SK-MEL-5 (cell line): Measurements from ENCODE around the gene IP6K1. TPM values are rescaled to one million over a fixed set of nuclear protein-coding genes. Genes with fewer than 3 reads are reported as not detected.
"Not testable (repeated sequence)": the region's sequence is repeated elsewhere in the genome, so short reads cannot be mapped to it uniquely, and the experiment has no call there.

Experiments
- DNase-seq: peaks from one replicate; pipeline ENCODE4 v3.0.0-alpha.2; 2016; ENCODE audit warnings: low read depth, low spot score
- in situ Hi-C: cut with HindIII; loops from 2 replicates; pipeline ENCODE4 v1.10.0; 2016; ENCODE audit warnings: low sequenced_read_pairs, high pct_unique_total_duplicates, low pct_unique_long_range_greater_than_20kb
- total RNA-seq: library from RNA; depleted of rRNA; stranded (reverse); fragments of >200 nt; shearing (Covaris generic); gene quantifications from 2 replicates; pipeline ENCODE4 v1.2.3, GENCODE V29; 2014

IP6K1 gene
- total RNA-seq, 1 experiment from 2014 or later: 22.8 TPM

GRCh38 chr3:49705390-49705960 lies 80.9 kb downstream of the IP6K1 start:
- no peak for DNase-seq
- in situ Hi-C loops: no loop called here

- in situ Hi-C loops: no loop called here
Observed at GRCh38 chr3:49704629-49705028, 81.7 kb downstream of the IP6K1 start.

GRCh38 chr3:49703956-49704355 lies 82.4 kb downstream of the IP6K1 start:
- no peak for DNase-seq
- in situ Hi-C loops: no loop called here

More at GRCh38 chr3:49704629-49705028, 81.7 kb downstream of the IP6K1 start:
- no peak for DNase-seq

GRCh38 chr3:49703443-49703927 lies 82.9 kb downstream of the IP6K1 start:
- peak; percentile 81 for DNase-seq

GRCh38 chr3:49702672-49703071 lies 83.7 kb downstream of the IP6K1 start:
- DNase-seq: no peak
- in situ Hi-C loops: no loop called here

More at GRCh38 chr3:49703443-49703927, 82.9 kb downstream of the IP6K1 start:
- in situ Hi-C loops: no loop called here

GRCh38 chr3:49701388-49702077 lies 84.8 kb downstream of the IP6K1 start:
- DNase-seq: peak; percentile 27
- in situ Hi-C loops: no loop called here

GRCh38 chr3:49700453-49701128 lies 85.8 kb downstream of the IP6K1 start:
- DNase-seq: peak; percentile 24
- in situ Hi-C loops: no loop called here

- no peak for DNase-seq
- in situ Hi-C loops: no loop called here
Observed at GRCh38 chr3:49700014-49700413, 86.3 kb downstream of the IP6K1 start.

GRCh38 chr3:49699281-49699979 lies 86.9 kb downstream of the IP6K1 start:
- in situ Hi-C loops: no loop called here
- DNase-seq: no peak

- in situ Hi-C loops, DNase-seq: not testable (repeated sequence)
Observed at GRCh38 chr3:49695350-49696015, 90.9 kb downstream of the IP6K1 start.

- DNase-seq, in situ Hi-C loops: not testable (repeated sequence)
Observed at GRCh38 chr3:49694409-49695070, 91.8 kb downstream of the IP6K1 start.

- DNase-seq, in situ Hi-C loops: not testable (repeated sequence)
Observed at GRCh38 chr3:49691481-49691880, 94.9 kb downstream of the IP6K1 start.

GRCh38 chr3:49690856-49691255 lies 95.5 kb downstream of the IP6K1 start:
- in situ Hi-C loops, DNase-seq: not testable (repeated sequence)

- in situ Hi-C loops, DNase-seq: not testable (repeated sequence)
Observed at GRCh38 chr3:49689908-49690624, 96.3 kb downstream of the IP6K1 start.

GRCh38 chr3:49689046-49689907 lies 97.1 kb downstream of the IP6K1 start, which contains the start of the genes MST1 and RNF123:
MST1 (minus strand) TSS chr3:49689474; CDS start chr3:49688691, 783 bp downstream.
RNF123 (plus strand) TSS chr3:49689557; CDS start chr3:49691166, 1,609 bp downstream.
- in situ Hi-C loops: no loop called here
- peak; percentile 88 for DNase-seq
